Activated CD4-positive, alpha-beta T cell treated with anti-CD3 and anti-CD28 coated beads for 24 hours (primary cell): Measurements from ENCODE around the gene PAK1.

ENCODE experiments used
- DNase-seq, 2 donors: peaks; one replicate each; pipeline ENCODE4 v3.0.0-alpha.2; 2020; ENCODE audit warnings: low read depth in 2 of 2

Gene PAK1

GRCh38 chr11:77436969-77437368, 36.9 kb downstream of the PAK1 start:
- DNase-seq = no peak

GRCh38 chr11:77436506-77436905, 37.4 kb downstream of the PAK1 start:
- no peak for DNase-seq

GRCh38 chr11:77435972-77436371, 37.9 kb downstream of the PAK1 start:
- DNase-seq = no peak

GRCh38 chr11:77431813-77432212, 42.1 kb downstream of the PAK1 start:
- no peak for DNase-seq

DNA sequence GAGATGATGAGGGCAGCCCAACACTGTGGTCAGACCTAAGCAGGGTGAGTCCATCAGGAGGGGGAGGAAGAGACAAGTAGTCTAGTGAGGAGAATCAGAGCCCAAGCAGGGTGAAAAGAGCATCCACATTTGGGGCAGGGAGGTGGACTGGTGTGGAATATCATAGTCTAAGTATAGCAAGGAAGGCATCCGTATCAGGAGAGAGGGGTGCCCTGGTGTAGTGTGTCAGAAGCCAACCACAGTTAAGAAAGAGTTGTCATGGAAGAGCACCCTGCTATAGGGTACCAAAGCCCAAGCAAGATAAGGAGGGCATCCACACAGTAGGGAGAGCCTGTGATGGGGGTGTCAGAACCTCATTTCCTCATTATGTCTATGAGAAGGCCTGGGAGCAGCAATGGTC, 45.3 kb downstream of the PAK1 start:
- no peak for DNase-seq

DNA sequence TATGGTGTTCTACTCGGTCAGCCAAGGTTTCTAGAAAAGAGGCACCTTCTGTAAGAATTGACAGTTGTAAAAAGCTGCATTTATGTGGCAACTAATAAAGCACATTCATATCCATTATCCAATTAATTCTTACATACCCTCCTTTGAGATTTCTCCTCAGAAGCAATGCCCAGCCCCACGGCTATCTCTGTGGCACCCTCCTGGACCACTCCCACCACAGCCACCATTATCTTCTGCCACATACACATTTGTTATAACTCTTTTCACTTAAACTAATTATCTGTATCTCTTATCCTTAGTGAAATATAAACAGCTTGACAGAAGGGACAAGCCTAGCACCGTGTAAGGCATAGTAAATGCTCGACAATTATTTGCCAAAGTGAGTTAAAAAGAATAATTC, 48.5 kb downstream of the PAK1 start:
- DNase-seq = no peak

DNA sequence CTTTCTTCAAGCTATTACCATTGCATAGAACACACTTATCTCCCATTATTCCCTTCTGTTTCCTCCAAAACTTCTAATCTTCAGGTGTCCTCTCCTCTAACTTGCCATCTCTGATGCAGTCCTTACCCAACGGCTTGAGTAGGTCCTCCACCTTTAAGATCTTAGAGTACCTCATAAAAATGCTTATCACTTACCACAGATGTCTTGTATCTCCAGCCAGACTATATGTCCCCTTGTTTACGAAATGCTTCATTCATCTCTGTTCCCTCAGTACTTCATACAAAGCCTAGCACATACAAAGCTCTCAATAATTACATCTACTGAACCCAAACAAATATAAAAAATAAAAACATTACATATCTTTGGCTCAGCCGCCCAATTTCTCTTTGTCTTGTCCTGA, 49.2 kb downstream of the PAK1 start:
- no peak for DNase-seq

DNA sequence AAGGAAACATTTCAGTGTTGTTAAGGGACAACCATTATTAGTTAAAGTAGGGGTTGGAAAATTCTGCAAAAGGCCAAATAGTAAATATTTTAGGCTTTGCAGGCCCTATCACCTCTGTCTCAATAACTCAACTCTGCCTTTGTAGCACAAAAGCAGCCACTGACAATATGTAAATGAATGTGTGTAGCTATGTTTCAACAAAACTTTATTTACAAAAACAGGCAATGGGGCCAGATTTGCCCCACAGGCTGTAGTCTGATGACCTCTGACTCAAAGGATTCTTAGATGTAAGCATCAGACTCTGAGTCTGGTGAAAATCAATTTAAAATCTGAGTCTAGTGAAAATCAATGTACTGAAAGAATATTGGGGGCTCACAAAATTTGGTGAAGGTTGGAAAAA, 50.3 kb downstream of the PAK1 start:
- DNase-seq = no peak

GRCh38 chr11:77422687-77423086, 51.2 kb downstream of the PAK1 start:
- DNase-seq = no peak

DNA sequence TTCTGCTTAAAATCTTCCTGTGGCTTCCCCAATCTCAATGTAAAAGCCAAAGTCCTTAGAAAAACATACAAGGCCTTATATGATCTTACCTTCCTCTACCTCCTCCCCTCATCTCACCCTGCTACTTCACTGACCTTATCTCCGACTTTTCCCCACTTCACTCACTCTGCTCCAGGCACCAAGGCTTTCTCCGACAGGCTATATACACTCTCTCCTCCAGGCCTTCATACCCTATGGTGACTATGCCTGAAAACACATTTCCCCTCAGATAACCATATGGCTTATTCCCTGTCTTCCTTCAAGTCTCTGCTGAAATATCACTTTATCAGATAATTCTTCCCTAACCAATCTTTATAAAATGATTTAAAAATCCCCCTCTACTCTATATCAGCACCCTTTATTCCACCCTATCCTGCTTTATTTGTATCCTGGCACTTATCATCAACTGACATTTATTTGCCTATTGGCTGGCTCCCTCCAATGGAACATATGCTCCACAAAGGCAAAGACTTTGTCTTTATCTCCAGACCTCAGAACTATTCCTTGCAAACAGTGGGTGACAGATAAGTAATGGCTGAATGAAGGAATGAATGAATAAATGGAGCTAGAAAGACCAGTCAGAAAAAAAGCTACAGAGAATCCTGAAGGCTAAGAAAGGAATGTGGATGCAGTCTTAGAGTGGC, 52.7 kb downstream of the PAK1 start:
- no peak for DNase-seq

DNA sequence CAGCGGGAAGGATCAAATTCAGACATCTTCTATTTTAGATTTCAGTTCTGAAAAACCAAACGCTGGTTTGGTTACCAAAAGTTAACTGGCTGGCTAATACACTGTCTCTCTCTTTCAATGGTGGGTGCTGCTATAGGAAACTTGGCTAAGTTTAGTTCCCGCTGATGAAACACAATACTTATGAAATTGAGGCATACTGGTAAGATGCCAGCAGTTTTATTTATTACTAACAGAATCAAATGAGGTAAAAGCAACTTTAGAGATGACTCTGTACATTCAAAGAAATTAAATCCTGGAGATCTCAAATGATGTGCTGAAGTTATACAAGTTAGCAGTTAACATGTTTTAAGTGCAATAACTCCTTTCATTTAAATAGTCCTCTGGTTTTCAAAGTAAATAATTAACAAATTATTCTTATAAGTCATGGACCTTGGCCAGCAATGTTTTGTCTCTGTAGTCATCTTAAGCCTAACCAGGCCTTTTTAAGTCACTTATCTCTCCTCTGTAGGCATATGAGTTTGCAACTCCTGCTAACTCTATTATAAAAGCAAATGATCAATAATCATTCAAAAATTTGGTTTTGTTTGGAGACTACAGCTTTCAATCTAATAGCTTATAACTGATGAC, 54.8 kb downstream of the PAK1 start:
- DNase-seq = no peak

GRCh38 chr11:77418155-77418970, 55.5 kb downstream of the PAK1 start:
- DNase-seq = no peak

- no peak for DNase-seq
Measured at GRCh38 chr11:77416357-77416756, 57.5 kb downstream of the PAK1 start.

- no peak for DNase-seq
Measured at GRCh38 chr11:77413850-77414460, 59.9 kb downstream of the PAK1 start.

DNA sequence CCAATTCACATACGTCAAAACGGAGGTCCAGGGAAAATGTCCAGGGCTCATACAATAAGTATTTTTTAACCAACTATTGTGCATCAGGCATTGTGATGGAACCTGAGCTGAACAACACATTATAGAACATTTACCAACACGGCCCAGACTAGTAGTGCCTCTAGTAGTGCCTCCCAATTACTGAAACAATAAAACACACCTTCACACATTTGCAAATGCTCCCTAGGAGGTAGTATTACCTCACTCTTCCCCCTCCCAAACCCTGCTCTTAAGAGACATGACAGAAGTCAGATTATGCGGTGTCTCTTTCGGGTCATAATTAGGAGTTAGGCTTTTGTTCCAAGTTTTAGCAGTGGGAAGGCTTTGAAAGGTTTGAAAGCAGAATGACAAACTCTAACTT, 61.1 kb downstream of the PAK1 start:
- DNase-seq = no peak

- peak; percentile 58 to 69 for DNase-seq
Measured at GRCh38 chr11:77411717-77412441, 62.0 kb downstream of the PAK1 start.

DNA sequence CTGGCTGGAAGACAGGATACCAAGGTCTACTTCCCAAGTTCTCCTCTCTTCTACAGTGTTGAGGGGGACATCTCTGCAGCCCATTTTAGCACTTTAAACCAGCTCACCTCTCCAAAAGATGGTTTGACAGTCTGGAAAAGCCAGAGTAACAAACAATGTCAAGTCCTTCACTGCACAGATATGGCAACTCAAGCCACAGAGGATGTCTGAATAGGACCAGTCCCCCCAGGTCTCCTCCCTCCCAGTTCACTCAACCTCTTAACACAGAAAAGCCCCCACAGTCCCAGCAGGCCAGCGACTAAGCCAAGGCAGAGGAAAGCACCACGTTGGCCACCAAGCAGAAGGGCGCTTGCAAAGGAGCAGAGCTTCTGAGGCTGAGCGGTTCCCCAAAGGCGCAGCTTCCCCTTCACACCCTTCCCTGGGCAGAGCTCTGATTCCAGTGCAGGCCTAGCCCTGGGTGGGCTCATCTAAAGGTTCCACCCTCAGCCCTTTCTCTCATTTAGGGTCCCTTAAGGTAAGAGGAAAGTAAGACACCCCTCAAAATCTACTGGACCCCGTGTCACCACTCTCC, 62.7 kb downstream of the PAK1 start:
- DNase-seq = peak in 1 of 2 donors; percentile 5

DNA sequence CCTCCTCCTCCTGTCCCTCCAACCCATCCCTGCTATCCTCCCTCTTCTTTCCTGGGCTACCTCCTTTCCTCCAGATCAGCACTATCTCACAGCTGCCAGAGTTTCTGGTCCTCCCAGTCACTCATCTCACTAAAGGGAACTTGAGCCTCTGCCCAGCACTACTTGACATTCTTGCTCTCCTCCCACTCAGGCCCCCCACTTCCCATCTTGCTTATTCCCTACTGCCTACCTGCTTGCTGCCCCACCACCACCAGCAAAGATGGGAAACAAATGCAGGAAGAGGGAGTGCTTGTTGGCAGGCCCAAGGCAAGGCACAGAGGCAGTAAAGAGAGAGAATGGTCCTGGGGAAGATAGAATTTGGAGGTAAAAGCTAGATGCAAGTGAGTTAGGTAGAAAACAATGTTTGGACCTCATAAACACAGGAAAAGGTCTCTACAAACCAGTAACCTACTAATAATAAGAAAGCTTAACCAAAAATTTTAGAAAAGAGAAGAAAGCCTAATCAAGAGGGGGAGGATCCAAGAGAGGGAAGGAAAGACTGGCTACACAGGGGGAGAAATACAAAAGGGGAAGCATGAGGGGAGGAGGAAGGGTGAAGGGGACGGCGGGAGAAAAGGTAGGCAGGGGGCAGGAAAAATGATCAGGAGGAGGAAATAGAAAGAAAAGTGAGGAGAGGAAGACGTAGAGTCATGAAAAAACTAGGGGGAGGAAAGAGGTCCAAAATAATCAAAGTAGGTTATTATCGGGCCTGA, 63.6 kb downstream of the PAK1 start:
- DNase-seq = no peak

DNA sequence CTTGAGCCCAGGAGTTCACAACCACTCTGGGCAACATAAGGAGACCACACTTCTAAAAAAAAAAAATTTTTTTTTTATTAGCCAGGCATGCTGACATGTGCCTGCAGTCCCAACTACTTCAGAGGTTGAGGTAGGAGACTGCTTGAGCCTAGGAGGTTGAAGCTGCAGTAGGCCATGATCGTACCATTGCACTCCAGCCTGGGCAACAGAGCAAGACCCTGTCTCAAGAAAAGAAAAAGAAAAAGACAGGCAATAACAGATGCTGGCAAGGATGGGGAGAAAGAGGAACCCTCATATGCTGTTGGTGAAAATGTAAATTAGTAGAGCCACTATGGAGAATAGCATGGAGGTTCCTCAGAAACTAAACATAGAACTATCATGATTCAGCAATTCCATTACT, 64.8 kb downstream of the PAK1 start:
- DNase-seq = no peak

DNA sequence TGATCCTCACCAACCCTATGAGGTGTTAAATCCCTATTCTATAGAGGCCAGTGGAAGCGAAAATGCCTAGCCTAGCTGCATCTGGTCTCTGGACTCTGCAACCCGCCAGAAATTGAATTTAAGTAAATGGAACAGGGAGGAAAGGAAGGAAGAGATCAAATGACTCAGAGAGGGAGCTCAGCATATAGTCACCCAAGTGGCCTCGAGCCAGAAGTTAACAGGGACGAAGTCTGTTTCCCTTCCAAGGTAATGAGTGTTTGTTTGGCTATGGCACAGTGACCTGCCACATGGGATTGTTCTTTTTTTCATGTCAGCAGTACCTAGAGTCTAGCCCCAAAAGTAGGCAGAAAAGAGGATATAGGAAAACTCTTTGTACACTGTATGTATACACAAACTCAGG, 66.3 kb downstream of the PAK1 start:
- DNase-seq = no peak

DNA sequence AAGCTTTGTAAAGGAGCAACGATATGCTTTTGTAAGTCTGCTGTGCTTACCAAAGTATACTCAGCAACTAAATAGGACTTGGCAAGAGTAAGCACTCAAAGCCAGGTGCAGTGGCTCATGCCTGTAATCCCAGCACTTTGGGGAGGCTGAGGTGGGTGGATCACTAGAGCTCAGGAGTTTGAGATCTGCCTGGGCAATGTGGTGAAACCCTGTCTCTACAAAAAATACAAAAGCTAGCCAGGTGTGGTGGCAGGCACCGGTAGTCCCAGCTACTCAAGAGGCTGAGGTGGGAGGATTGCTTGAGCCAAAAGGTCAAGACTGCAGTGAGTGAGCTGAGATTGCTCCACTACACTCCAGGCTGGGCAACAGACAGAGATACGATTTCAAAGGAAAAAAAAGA, 67.5 kb downstream of the PAK1 start:
- DNase-seq = no peak
